ENCODE results near the gene CAST.

DNA sequence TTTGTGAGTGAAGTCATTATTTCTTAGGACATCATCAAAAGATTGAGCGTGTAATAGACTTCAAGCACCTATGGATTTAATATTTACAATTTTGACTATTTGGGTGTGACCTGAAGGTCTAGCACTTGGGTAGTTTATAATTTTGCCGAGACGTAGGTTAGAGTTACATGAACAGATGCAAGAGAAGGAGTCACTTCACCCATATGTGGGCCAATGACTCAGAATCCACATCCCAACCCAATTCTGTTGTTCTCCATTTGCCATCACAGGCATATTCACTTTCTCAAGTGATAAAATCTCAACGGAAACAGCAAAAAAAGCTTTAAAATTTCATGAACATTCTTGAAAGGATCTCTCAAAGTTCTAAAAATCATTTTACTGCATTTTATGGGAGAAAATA lies 157.6 kb downstream of the CAST start:
- TF ChIP-seq, protein P1, sequence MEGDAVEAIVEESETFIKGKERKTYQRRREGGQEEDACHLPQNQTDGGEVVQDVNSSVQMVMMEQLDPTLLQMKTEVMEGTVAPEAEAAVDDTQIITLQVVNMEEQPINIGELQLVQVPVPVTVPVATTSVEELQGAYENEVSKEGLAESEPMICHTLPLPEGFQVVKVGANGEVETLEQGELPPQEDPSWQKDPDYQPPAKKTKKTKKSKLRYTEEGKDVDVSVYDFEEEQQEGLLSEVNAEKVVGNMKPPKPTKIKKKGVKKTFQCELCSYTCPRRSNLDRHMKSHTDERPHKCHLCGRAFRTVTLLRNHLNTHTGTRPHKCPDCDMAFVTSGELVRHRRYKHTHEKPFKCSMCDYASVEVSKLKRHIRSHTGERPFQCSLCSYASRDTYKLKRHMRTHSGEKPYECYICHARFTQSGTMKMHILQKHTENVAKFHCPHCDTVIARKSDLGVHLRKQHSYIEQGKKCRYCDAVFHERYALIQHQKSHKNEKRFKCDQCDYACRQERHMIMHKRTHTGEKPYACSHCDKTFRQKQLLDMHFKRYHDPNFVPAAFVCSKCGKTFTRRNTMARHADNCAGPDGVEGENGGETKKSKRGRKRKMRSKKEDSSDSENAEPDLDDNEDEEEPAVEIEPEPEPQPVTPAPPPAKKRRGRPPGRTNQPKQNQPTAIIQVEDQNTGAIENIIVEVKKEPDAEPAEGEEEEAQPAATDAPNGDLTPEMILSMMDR (tag by site-specific recombination; IDR thresholded peaks at IDR 0.05): no peak
- TF ChIP-seq ZNF121 (tag by site-specific recombination; IDR thresholded peaks at IDR 0.05): no peak

All from HEK293 (cell line).